KOPT-K1 (cell line): Measurements from ENCODE around the gene CLASP1.
A peak's percentile ranks its signal among the peaks of the same experiment; 100 is the strongest.
"Not testable (repeated sequence)": the region's sequence is repeated elsewhere in the genome, so short reads cannot be mapped to it uniquely, and the experiment has no call there.

Source experiments
- H3K27ac ChIP-seq: fragments of 200-600 bp; sonication (generic); 2 replicates; pipeline ENCODE4 v1.5.1; 2016; ENCODE audit warnings: antibody characterized with exemption, mild to moderate bottlenecking, low read depth, low read length; ENCODE audit not compliant: poor library complexity, severe bottlenecking
- H3K36me3 ChIP-seq: fragments of 200-600 bp; sonication (generic); 2 replicates; pipeline ENCODE4 v1.5.1; 2017; ENCODE audit warnings: antibody characterized with exemption, mild to moderate bottlenecking, low read length, moderate library complexity; ENCODE audit not compliant: insufficient read depth
- H3K9me3 ChIP-seq: fragments of 200-600 bp; sonication (generic); 2 replicates; pipeline ENCODE4 v1.5.1; 2017; ENCODE audit warnings: antibody characterized with exemption, low read length, mild to moderate bottlenecking; ENCODE audit not compliant: insufficient read depth, poor library complexity, severe bottlenecking

CLASP1 gene

DNA sequence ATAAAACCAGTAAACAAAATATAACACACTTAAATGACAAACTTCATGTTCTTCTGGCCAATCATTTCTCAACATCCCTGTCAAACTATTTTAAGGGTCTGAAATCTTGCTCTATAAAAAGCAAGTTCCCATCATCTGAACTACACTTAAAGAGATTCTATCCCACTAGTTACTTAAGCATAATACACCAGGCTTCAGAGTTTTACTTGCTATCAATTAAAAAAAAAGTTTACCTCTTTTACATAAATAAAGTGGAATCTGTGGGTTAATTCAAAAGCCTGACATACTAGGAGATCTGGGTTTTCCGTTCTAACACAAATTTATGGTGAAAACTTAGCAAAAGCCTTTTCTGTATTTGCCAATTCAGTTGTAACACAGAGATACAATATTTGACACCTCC, 1.9 kb downstream of the CLASP1 start:
- H3K36me3 ChIP-seq: peaks cover 5% of the 10 kb centered on the region; the same call in 1 of the 2 replicates
- H3K27ac ChIP-seq: no peak overlapping the region
- no peaks in the 10 kb centered on the region for H3K9me3 ChIP-seq

- no peaks in the 10 kb centered on the region; the same call in 1 of the 2 replicates for H3K36me3 ChIP-seq
- H3K9me3 ChIP-seq: no peaks in the 10 kb centered on the region
- no peak overlapping the region for H3K27ac ChIP-seq
Observed at GRCh38 chr2:121644715-121645114, 4.5 kb downstream of the CLASP1 start.

DNA sequence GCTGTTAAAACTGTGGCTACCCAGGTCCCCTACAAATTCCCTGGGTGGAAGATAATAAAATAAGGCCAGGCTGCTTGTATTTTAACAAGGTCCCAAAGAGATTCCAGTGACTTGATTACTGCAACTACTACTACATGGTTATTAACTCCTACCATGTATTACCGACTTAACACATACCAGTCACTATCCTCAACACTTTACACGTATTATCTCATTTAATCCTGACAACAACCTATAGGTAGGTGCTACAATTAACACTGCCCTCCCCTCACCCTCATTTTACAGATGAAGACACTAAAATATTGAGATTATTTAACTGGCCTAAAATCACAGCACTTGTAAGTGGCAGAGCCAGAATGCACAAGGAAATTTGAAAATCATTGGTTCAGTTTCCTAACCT, 5.4 kb downstream of the CLASP1 start:
- peaks cover 7% of the 10 kb centered on the region for H3K36me3 ChIP-seq
- H3K9me3 ChIP-seq: peaks cover 6% of the 10 kb centered on the region
- no peak overlapping the region for H3K27ac ChIP-seq

- Histone ChIP-seq H3K27ac (no peak overlapping the region), H3K36me3 (peaks cover 7% of the 10 kb centered on the region), H3K9me3 (peaks cover 19% of the 10 kb centered on the region)
Observed at GRCh38 chr2:121640380-121641316, 8.6 kb downstream of the CLASP1 start.

DNA sequence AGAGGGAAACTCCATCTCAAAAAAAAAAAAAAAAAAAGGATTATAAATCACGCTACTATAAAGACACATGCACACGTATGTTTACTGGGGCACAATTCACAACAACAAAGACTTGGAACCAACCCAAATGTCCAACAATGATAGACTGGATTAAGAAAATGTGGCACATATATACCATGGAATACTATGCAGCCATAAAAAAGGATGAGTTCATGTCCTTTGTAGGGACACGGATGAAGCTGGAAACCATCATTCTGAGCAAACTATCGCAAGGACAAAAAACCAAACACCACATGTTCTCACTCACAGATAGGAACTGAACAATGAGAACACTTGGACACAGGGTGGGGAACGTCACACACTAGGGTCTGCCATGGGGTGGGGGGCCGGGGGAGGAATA, 9.4 kb downstream of the CLASP1 start:
- not testable (repeated sequence) for H3K36me3 ChIP-seq, H3K27ac ChIP-seq
- peaks cover 19% of the 10 kb centered on the region for H3K9me3 ChIP-seq

- peaks cover 19% of the 10 kb centered on the region for H3K9me3 ChIP-seq
- no peak overlapping the region for H3K27ac ChIP-seq
- H3K36me3 ChIP-seq: peaks cover 7% of the 10 kb centered on the region
Observed at GRCh38 chr2:121638333-121638732, 10.9 kb downstream of the CLASP1 start.

GRCh38 chr2:121635371-121635770, 13.9 kb downstream of the CLASP1 start:
- Histone ChIP-seq H3K27ac (no peak overlapping the region), H3K9me3 (peaks cover 19% of the 10 kb centered on the region), H3K36me3 (peaks cover 7% of the 10 kb centered on the region)

DNA sequence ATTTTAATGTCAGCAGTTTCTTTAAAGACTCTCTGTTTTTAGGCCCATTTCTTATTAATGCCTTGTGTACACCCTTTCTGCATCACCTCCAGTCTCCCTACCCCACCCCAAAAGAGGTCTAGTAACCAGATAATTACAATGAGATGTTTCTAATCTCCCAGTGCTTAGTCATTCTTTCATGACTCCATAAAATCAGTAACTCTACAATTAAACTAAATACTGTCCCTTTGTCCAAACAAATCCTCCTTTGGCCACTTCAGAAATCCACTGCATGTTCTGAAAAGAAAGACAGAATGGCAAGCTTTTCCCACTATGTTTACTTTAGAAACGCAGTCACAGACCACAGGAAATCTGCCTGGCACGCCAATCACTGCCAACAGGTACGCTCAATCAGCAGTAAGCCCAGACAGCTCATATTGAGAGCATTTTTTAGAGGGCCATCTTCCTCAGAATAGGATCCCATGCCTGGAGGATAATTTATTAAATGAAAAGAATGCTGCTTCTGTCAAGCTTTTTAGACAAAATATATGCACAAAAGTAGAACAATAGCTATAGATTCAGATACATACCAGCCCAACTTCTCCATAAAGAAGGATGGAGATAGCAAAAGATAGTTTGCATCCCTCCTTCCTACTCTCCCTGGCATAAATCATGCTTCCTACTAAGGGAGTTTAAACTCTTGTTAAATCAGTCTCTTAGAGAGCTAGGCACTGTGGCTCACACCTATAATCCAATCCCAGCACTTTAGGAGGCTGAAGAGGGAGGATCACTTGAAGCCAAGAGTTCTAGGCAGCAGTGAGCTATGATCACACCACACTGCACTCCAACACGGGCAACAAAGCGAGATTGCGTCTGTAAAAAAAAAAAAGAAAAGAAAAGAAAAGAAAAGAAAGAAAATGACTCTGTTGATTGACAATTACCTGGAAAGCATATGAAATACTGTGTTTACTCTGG, 14.6 kb downstream of the CLASP1 start:
- Histone ChIP-seq H3K27ac (no peak overlapping the region), H3K9me3 (peaks cover 19% of the 10 kb centered on the region), H3K36me3 (peaks cover 7% of the 10 kb centered on the region)

GRCh38 chr2:121633463-121633862, 15.8 kb downstream of the CLASP1 start:
- Histone ChIP-seq H3K27ac (no peak overlapping the region), H3K9me3 (peaks cover 13% of the 10 kb centered on the region), H3K36me3 (no peaks in the 10 kb centered on the region)

DNA sequence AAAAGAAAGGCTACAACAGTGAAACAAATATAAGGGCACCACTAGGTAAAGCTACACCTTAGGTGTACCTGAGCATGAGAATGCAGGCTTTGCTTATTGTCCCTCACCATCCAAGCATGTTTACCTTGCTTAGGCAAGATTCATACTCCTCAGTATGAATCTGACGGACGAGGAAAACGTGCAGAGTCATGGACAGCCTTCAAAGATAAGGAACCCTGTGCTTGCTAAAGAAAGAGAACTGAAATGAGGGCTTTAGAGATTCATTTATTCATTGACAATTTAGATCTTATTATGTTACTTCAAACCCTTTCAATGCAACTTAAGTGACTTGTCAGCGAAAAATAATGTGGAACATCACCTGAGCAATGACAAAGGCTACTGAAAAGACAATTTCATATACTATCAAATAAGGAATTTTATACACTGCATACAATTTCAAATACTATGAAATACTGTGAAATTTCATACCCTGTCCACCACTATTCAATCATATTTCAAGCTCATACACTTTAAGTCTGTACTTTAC, 21.7 kb downstream of the CLASP1 start:
- Histone ChIP-seq H3K36me3 (no peaks in the 10 kb centered on the region; the same call in 1 of the 2 replicates), H3K27ac (no peak overlapping the region)

DNA sequence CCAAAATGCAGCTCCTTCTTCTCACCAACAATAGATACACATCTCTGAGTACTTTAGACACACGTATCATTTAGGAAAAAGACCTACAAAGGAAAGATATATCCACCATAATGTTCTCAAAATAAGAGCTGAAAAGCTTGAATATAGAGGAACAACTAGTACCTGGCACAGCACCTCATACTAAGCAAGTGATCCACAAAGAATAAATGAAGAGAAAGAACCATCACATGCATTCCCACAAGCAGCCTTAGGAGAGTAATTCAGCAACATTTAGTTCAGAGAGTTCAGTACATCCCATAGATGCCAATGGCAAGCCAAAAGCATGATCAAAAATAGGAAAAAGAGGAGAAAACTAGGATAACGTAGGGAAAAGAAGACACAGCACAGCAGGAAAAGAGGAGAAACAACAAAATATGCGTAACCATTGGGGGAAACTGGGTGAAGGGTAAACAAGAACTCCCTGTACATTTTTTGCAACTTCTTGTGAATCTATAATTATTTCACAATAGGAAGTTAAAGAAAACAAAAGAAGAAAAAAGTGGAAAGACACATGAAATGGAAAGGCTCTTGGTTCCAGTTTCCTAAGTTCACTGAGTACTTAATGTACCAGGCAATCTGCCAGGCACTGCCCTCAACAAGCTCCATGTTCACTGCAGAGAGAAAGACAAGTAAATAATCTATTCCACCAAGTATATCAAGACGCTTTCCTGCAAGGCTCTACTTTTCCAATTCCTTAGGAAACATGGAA, 22.3 kb downstream of the CLASP1 start:
- Histone ChIP-seq H3K9me3 (peaks cover 6% of the 10 kb centered on the region), H3K27ac (no peak overlapping the region), H3K36me3 (no peaks in the 10 kb centered on the region; the same call in 1 of the 2 replicates)

More for the DNA sequence above, 21.7 kb downstream of the CLASP1 start:
- H3K9me3 ChIP-seq: peaks cover 6% of the 10 kb centered on the region

GRCh38 chr2:121625953-121626352, 23.3 kb downstream of the CLASP1 start:
- Histone ChIP-seq H3K9me3 (peaks cover 6% of the 10 kb centered on the region), H3K36me3 (no peaks in the 10 kb centered on the region; the same call in 1 of the 2 replicates), H3K27ac (no peak overlapping the region)

DNA sequence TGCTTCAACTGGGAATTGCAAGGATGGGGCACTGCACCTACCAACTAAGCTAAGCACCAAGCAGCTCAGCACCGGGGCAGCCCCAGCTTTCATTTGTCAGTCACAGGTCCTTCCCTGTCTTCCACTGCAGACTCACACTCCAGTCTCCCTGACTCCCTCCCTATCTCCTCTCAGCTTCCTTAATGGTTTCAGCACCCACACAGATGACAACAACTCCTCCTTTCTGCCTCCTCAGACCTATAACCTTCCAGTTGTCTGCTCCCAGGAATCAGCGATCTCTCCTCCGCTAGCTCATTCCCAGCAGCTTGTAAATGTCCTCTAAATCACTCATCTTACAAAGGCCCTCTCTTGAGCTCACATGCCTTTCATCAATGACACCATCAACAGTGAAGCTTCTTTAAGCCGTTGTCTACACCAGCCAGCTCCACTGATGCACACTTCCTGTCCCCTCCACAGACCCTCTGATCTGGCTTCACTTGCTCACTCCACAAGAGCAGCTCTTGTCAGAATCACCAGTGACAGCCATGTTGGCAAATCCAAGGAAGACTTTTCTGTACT, 32.1 kb downstream of the CLASP1 start:
- peaks cover 1% of the 10 kb centered on the region for H3K9me3 ChIP-seq
- peaks cover 15% of the 10 kb centered on the region for H3K36me3 ChIP-seq
- H3K27ac ChIP-seq: peak overlapping the region; percentile 75

GRCh38 chr2:121613774-121614173, 35.5 kb downstream of the CLASP1 start:
- Histone ChIP-seq H3K9me3 (peaks cover 8% of the 10 kb centered on the region), H3K27ac (no peak overlapping the region), H3K36me3 (peaks cover 15% of the 10 kb centered on the region)
